ENCODE results near the gene DUSP10.

DNA sequence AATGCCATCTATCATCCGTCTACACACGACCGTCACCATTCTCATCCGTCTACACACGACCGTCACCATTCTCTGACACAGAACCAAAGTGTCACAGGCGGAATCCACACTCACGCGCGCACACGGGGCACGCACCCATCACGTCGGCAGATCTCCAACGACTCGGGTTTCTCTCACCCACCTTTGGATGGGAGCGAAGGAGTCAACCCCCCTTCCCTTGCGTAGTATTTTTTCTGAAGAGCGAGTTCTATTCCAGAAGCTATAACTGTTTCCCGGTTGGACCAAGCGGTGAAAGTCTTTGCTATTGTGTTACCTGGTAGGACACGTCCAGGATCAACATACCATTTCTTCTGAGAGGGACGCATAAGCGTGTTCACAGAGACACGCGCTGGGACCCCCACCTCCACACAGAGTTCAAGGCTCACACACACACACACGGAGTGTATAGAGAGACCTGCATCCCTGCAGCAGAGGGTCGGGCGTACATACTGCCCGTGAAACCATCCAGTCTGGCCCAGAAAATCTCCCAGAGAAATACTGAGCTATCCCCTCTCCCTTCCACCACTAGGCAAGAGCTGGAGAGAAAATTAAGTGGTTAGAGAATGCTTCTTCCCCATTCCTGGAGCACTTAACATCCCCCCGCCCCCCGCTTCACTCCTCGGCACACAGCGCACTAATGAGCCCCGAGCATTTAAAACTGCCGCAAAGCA lies 741 bp downstream of the DUSP10 start:
- TF ChIP-seq, protein P1, sequence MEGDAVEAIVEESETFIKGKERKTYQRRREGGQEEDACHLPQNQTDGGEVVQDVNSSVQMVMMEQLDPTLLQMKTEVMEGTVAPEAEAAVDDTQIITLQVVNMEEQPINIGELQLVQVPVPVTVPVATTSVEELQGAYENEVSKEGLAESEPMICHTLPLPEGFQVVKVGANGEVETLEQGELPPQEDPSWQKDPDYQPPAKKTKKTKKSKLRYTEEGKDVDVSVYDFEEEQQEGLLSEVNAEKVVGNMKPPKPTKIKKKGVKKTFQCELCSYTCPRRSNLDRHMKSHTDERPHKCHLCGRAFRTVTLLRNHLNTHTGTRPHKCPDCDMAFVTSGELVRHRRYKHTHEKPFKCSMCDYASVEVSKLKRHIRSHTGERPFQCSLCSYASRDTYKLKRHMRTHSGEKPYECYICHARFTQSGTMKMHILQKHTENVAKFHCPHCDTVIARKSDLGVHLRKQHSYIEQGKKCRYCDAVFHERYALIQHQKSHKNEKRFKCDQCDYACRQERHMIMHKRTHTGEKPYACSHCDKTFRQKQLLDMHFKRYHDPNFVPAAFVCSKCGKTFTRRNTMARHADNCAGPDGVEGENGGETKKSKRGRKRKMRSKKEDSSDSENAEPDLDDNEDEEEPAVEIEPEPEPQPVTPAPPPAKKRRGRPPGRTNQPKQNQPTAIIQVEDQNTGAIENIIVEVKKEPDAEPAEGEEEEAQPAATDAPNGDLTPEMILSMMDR (IDR thresholded peaks at IDR 0.05), result no peak
- no peak for TF ChIP-seq POLR2A (IDR thresholded peaks at IDR 0.05)

Measured in ovary (tissue), 3 donors.